CD4-positive, alpha-beta T cell treated with Interleukin-1 beta for 1 hour (primary cell): ENCODE results near the gene ZFAND3.
A peak's percentile ranks its signal among the peaks of the same experiment; 100 is the strongest.
"Not testable (repeated sequence)": the region's sequence is repeated elsewhere in the genome, so short reads cannot be mapped to it uniquely, and the experiment has no call there.

ENCODE experiments used
- DNase-seq, 2 donors: peaks; one replicate each; pipeline ENCODE4 v3.0.0-alpha.2; 2020 to 2022

ZFAND3 gene

GRCh38 chr6:37940074-37940847 is 120.7 kb downstream of the ZFAND3 start:
- no peak for DNase-seq

DNA sequence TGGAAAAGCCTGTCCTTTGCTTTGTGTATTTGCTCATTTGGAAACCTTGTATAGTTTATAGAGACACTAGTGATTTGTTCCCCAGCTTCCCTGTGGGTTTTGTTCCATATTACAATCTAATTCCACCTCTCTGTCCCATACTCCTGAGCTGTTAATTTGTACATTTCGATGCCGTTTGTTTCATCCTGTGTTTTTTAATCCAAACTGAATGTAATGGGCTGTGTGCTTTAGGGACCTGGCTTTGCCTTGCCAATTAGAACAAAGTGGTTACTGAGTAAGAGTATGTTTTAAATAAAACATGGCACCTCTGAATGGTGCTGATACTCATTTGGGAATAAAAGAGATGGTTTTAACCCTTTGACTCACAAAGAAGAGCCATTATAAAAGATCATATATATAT is 122.3 kb downstream of the ZFAND3 start:
- no peak for DNase-seq

- no peak for DNase-seq
Measured at GRCh38 chr6:37942606-37943376, 123.3 kb downstream of the ZFAND3 start.

DNA sequence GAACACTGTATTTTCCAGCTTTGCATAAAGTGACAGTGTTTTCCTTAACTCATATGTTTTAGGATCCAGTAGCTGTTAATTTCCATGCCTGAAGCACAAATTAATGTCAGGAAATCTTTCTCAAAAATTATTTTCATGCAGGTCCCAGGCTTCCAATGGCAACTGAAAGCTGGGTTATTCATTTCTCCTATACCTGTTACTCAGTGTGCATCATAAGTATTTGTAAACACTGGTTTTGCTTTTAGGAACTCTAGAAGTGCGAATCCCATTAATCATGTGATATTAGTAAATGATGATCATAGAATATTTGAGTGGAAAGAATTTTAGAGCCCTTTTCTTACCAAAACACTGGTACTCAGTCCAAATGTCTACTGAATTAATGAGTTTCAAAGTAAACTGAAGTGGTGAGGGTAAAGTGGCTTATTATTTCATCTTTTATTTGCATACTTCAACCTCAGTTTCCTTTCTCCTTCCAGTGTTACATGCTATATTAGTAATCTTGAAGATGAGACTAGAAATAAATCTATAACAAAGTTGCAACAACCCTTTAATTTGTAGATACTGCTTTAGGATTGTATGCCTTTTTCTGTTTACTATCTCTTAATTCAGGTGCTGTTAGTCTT is 124.0 kb downstream of the ZFAND3 start:
- no peak for DNase-seq

GRCh38 chr6:37946057-37946456 is 126.5 kb downstream of the ZFAND3 start:
- no peak for DNase-seq

DNA sequence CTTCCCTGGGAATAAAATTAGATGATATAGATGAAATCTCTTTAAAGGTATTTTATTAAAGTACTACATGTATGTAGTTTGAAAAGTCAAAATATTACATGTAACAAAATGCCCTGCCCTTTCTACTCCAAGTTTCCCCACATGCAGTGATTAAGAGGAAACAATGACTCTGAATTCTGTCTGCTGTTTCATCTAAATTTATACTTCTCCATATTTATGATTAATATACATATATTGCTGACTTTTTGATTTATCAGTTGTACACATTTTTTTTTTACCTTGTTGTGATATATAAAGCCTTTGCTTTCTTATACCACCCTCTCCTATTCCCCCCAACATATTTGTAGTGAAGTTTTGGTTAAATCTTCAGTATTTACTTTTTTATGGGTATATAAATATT is 127.9 kb downstream of the ZFAND3 start:
- DNase-seq, result no peak

GRCh38 chr6:37948584-37948983 is 129.1 kb downstream of the ZFAND3 start:
- DNase-seq, result not testable (repeated sequence)

DNA sequence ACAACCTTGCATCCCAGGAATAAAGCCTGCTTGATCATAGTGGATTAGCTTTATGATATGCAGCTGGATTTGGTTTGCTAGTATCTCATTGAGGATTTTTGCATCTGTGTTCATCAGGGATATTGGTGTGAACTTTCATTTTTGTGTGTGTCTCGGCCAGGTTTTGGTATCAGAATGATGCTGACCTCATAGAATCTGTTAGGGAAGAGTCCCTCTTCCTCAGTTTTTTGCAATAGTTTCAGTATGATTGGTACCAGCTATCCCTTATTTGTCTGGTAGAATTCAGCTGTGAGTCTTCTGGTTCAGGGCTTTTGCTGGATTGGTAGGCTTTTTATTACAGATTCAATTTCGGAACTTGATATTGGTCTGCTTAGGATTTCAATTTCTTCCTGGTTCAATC is 132.5 kb downstream of the ZFAND3 start:
- DNase-seq, result no peak

GRCh38 chr6:37954791-37955190 is 135.3 kb downstream of the ZFAND3 start:
- no peak for DNase-seq

DNA sequence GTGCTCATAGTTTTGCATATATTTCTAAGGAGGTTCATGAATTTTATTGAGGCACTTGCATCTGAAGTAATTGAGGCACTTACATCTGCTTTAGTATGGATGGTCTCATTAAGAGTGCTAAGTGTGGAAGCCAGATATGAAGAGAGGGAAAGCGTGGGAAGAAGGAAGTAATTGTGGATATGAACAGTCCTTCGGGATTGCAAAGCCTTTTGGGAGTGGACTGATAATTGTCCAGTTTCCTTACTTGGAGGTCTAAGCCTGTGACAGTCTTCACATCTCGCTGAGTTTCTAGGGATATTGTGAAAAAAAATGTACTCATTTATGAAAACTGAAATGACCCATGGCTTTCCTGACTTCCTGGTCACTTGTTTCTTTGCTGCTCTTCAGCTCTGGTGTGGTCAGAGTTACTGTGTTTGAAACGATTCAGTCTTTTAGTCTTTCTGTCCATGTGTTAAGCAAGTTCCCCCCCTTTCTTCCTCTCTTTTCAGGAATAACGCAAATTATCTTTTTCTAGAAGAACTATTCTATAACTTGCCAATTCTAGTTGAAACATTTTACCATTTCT is 137.3 kb downstream of the ZFAND3 start:
- no peak for DNase-seq

DNA sequence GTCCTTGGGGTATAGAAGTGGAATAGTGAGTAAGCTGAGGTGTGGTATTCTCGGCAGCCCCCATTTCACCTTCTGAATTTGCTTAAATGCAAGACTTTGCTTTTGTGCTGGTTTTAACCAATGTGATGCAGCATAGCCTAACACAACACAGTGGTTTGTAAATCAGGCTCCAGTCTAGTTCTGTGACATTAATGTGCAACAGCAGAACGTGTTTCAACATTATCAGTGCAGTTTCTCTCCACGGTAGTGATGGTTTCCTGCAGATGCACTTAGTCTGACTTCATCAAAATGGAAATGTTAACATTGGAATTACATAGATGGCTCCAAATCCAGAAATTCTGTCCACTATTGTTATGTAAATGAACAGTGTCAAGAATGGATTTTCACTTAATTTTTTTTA is 139.5 kb downstream of the ZFAND3 start:
- no peak for DNase-seq

DNA sequence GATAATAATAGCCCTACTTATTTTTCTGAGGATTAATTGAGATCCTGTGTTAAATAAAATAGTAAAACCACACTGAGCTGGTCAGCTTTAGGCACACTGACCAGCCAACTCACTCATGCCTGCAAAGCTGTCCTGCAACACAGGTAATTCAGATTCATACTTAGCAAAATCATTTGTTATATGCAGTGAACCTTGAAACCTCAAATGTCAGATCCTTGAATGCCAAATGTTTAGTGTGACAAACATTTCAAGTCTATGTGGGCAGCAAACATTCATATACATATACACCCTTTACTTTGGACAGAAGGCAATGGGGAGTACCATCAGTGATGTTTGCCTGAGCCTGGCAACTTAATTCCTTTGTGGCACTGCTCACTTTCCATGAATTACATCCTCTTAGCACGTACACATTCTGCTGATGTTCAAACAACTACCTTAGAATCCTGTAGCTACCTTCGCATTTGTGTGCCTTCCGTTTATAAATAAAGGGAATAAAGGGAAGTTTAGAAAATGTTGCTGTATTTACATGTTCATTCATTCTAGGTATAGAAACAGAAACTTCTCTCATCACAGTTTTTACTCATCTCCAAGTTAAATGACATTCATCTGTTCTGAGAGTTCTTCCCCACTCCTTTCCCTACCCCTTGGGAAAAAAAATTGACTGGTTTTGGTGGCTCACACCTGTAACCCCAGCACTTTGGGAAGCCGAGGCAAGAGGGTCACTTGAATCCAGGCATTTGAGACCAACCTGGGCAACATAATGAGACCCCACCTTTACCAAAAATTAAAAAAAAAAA is 140.8 kb downstream of the ZFAND3 start:
- DNase-seq, result no peak

GRCh38 chr6:37962481-37963080 is 143.1 kb downstream of the ZFAND3 start:
- DNase-seq, result peak; percentile 15 to 31

GRCh38 chr6:37965964-37966676 is 146.6 kb downstream of the ZFAND3 start:
- DNase-seq, result no peak

DNA sequence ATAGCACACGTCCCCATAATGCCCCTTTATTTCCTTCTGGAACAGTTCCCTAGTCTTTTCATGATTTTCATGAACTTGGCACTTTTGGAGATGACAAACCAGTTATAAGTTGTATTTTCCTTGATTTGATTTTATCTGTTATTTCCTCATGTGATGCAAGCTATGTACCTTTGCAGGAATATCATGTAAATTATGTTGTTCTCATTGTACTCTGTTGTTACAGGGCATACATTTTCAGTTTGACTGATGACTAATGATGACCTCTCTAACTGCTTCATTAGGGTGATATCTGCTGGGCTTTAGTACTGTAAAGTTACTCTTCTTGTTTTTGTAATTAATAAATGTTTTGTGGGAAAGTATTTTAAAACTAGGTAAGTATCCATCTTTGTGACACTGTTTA is 147.3 kb downstream of the ZFAND3 start:
- no peak for DNase-seq

- no peak for DNase-seq
Measured at GRCh38 chr6:37967651-37968050, 148.1 kb downstream of the ZFAND3 start.

GRCh38 chr6:37971266-37971665 is 151.7 kb downstream of the ZFAND3 start:
- DNase-seq, result no peak

DNA sequence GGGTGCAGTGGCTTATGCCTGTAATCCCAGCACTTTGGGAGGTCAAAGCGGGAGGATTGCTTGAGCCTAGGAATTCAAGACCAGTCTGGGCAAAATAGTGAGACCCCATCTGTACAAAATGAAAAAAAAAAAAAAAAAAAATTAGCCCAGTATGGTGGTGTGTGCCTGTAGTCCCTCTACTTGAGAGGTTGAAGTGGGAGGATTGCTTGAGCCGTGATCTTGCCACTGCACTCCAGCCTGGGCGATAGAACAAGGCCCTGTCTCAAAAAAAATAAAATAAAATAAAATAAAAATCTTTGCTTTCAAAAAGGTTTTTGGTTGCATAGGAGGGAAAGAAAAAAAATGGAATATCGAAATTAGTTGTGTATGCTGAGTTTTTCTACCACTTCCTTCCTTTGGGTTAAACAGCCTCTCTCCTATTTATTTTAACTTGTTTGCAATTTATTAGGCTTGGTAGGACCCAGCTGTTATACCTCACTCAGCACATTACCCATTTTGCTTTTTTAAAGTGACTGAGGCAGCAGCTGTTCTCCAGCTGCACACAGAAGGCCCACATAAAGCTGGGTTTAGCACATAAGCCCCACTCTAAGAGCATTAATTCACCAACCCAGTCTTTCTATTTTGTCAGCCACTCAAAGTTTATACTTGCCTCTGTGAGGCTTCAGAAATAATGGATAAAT is 152.3 kb downstream of the ZFAND3 start:
- DNase-seq, result no peak

- DNase-seq, result no peak
Measured at GRCh38 chr6:37972994-37973757, 153.6 kb downstream of the ZFAND3 start.

DNA sequence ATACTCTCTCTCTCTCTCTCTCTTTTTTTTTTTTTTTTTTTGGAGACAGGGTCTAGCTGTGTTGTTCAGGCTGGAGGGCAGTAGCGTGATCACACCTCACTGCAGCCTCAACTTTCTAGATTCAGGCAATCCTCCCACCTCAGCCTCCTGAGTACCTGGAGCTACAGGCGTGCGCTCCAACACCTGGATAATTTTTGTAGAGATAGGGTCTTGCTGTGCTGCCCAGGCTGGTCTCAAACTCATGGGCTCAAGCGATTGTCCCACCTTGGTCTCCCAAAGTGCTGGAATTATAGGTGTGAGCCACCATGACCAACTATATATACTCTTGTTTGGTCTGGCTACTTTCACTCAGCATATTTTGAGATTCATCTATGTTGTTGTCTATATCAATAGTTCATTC is 154.9 kb downstream of the ZFAND3 start:
- DNase-seq, result no peak
